Stimulated activated CD4-positive, alpha-beta T cell treated with anti-CD3 and anti-CD28 coated beads, Interleukin-2, amount 100 ng/mL, for 24 hours (primary cell): Measurements from ENCODE around the gene GLP1R.

Experiments
- DNase-seq, 2 donors: peaks; one replicate each; pipeline ENCODE4 v3.0.0-alpha.2; 2020

Gene GLP1R

DNA sequence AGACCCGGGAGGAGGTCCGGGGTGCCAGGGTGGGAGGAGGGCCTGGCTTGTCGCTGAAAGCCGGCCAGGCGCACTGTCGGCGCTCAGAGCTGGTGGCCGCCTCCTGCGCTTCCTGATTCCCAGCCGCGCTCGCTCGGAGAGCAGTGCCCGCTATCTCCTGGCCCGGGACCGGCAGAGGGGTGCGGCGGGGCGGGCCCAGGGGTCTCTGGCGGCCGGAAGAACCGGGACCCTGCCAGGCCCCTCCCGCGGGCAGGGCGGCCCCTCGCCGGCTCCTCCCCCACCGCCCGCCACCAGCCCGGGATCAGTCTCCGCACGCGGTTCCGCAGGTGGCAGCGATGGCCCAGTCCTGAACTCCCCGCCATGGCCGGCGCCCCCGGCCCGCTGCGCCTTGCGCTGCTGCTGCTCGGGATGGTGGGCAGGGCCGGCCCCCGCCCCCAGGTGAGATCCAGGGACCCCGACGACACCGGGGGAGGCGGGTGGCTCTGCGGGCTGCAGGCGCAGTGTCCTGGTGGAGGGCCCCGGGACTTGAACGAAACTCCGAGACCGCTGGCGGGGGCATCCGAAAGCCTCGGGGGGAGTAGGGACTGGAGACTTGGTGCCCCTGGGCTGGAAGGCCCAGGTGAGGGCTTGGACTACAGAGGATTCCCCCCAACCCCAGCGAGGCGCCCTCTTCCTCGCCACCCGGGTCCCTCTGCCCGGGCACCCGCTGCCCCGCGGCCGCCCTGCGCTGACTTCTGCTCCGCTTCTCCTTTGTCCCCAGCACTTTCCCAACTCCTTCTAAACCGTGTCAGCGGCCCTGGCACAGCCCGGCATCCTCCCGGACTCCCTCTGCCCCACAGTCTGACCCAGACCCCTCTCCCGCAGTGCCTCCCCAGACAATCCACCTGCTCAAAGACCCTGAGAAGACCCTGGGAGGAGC, at the start of gene GLP1R:
Gene GLP1R (plus strand): TSS at position 301 of the 919 bp plus-strand sequence. CDS start 60 bp downstream, at position 361.
- peak in 1 of 2 donors; percentile 30 for DNase-seq

GRCh38 chr6:39003072-39003471, 45.5 kb upstream of the GLP1R start:
- DNase-seq: peak in 1 of 2 donors; percentile 12

GRCh38 chr6:39003492-39003891, 45.1 kb upstream of the GLP1R start:
- DNase-seq: no peak

GRCh38 chr6:39004801-39005200, 43.8 kb upstream of the GLP1R start:
- DNase-seq: no peak

DNA sequence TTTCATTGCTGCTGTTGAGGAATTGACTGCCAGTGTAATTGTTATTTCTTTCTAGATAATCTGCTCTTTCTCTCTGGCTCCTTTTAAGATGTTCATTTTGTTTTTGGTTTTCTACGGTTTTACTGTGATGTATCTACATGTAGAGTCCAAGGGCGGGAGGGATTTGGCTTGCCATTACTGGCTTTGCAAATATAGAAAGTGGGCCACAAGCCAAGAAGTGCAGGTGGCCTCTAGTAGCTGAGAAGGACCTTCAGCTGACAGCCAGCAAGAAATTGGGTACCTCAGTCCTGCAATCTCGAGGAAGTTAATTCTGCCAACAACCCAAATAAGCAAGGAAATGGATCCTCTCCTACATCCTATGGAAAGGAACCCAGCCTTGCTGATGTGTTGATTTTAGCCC, 42.8 kb upstream of the GLP1R start:
- no peak for DNase-seq

- no peak for DNase-seq
Observed at GRCh38 chr6:39007575-39007974, 41.0 kb upstream of the GLP1R start.

- no peak for DNase-seq
Observed at GRCh38 chr6:39008737-39009136, 39.8 kb upstream of the GLP1R start.

DNA sequence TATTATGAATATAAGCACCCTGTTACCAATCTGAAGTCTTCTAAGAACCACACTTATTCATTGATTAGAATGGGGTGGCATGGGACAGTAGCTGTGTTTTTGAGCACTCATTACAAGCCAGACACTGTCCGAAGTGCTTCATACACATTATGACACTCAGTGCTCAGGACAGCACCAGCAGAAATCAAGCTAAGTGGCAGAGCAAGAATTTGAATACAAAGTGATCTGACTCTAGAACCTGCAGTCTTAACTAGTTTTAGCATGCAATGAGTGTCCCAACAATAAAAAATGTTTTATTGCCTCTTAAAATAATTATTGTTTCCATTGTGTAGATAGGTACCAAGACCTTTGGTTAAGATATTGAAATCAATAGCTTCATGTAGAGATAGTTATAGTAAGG, 39.1 kb upstream of the GLP1R start:
- DNase-seq: no peak

DNA sequence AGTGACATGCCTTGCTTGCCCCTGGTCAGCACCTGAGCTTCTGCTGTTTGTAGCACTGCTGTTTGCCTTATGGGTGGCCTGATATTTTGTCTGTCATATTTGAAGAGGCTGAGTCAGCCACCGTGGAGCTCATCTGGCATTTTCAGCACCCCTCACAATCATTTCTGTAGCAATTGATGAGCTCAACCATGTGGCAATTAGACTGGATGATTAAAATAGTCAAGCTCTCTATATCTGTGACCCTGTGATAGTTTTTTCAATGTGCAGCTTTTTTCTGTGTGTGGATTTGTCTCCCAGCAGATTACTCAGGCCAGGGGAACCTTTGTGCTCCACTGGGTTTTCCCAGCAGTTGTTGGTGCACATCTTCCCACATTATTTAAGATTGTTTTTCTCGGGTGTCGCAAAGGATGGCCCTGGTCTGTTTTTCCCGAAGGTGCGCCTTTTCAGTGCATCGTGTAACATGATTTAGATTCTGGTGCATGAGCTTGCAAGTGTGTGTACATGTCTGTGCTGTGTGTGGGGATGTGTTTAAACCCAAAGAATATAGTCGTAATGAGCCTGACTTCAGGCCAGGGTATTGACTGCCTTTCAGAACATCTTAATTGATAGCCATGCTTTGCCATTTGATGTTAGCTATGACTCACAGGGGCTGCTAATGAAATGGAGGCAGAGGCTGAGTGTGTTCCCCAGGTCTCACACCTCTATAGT, 31.6 kb upstream of the GLP1R start:
- no peak for DNase-seq

DNA sequence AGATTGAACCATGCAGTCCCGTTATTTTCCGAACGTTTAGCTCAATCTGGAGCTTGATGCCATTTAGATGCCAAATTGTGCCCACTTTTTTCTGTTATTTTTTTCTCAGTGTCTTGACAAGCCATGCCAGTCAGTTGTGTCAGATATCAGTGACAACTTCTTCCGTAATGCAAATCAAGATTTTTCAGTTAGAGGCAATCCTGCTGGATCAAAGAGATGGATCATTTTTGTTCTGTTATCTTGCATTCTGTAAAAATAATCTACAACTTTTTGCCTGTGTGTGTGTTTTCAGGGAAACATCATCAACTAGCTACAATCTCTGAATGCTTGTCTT, 31.1 kb upstream of the GLP1R start:
- DNase-seq: no peak

GRCh38 chr6:39018103-39018502, 30.5 kb upstream of the GLP1R start:
- DNase-seq: no peak

- no peak for DNase-seq
Observed at GRCh38 chr6:39020136-39020535, 28.4 kb upstream of the GLP1R start.

DNA sequence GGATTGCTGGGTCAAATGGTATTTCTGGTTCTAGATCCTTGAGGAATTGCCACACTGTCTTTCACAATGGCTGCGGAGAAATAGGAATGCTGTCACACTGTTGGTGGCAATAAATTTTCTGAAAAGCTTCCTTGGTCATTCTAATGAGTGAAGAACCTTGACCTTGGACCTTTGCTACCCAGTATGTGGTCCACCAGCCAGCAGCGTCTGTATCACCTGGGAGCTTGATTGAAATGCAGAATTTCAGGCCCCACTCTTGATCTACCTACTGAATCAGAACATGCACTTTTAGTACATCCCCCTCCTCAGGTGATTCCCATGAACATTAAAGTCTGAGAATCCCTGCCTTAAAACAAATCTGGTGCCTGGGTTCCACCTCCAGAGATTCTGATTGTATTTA, 27.5 kb upstream of the GLP1R start:
- no peak for DNase-seq

DNA sequence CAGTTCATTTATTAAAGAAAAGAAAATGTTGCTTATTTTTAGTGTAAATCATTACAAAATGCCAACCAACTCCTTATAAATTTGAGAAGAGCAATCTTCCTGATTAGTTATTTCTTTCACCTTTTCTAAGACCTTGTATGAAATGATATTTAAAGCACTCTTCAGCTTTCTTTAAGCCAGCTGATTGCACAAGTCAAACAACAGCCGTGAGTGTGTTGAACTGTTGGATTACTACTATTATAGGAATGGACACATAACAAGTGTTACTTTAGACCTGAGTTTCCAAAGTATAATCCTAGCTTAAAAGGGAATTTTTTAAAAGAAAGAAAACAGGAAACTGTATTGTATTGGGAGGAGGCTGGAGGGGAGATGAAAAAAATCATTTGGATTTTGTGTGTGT, 26.8 kb upstream of the GLP1R start:
- DNase-seq: no peak

DNA sequence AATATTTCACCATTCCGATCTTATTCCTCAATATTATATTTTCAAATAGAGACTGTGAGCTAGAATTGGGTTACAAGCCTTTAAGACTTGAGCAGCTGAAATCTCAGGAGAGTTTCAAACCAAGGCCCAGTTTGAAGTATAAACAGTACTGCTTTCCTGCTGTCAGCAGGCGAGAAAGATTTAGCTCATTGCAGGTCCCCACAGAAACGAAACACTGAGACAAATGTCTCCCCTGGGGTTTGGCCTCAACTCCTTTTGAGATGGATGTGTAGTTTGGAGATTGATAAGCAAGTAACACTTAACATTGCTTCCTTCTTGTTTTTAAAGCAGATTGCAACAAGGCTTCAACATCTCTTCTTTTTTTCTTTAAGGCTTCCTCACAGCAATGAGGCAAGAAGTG, 22.4 kb upstream of the GLP1R start:
- no peak for DNase-seq

DNA sequence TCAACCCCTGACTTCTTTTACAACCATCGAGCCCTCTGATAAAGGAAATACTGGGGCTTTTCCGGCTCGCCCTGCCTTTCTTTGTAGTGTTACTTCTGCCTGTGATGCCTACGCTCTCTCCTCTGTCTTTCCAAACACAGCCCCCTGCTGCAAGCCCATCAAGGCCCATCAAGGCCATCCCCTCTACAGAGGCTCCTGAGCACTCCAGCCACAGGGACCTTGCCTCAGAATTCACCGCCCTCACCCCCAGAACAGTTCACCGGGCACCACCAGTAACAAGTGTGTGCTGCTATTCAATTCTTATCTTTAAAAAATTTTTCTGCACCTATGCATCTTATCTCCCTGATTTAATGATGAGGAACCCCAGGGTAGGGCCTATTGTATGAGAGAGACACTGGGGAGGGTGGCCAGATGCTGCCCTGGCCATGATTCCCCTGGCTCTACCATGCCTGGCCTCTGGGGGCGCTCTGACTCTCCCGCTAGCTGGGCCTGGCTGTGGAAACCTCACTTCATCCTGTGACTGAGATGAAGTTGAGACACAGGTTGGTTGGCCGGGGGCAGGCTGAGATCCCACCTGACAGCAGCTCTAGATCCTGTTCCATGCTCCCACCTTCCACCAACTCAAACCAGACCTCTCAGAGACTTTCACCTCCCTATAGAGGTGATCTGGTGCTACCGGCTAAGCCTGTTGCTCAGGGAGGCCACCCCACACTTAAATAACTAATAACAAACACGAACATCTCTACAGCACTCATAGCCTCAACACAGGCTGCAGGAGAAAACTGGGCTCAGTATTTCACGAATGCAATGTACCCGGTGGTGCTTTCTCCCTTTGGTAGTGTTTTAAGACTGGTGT, 19.2 kb upstream of the GLP1R start:
- peak; percentile 64 to 68 for DNase-seq

GRCh38 chr6:39035681-39036080, 12.9 kb upstream of the GLP1R start:
- DNase-seq: no peak

DNA sequence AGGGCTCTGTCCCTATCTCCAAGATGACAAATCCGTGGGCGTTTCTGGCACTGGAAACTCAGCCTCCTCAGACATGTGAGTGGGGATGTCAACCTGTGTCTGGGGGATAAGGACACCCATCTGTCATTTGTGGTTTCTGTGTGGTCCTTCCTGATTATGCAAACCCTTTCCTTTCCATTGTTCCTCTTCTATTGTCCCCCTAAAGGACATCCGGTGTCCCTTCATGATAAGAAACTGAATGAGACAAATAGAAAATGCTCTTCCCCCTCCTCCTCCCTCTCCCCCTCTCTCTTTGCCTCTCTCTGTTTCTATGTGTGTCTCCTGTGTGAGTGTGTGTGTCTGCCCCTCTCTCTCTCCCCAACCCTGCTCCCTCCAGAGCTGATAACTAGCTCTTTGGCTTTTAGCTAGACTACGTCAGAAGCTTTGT, 11.5 kb upstream of the GLP1R start:
- DNase-seq: no peak

DNA sequence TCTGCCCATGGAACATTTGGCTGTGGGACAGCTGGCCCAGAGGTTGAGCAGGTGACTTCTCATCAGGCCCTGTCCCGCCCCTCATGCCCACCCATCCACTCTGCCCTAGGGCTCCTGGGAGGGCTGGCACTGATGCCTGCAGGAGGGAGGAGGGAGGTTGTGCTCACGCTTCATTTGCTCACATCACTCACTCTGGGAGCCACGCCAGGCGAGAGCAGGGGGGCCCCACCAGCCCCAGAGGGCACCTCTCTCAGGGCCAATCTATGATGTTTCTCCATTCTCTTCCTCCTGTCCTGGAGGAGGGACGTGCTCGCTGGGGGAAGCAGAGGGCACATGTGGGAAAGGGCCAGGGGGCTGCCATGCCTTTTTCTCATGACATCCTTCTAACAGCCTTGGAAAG, 10.9 kb upstream of the GLP1R start:
- DNase-seq: no peak

DNA sequence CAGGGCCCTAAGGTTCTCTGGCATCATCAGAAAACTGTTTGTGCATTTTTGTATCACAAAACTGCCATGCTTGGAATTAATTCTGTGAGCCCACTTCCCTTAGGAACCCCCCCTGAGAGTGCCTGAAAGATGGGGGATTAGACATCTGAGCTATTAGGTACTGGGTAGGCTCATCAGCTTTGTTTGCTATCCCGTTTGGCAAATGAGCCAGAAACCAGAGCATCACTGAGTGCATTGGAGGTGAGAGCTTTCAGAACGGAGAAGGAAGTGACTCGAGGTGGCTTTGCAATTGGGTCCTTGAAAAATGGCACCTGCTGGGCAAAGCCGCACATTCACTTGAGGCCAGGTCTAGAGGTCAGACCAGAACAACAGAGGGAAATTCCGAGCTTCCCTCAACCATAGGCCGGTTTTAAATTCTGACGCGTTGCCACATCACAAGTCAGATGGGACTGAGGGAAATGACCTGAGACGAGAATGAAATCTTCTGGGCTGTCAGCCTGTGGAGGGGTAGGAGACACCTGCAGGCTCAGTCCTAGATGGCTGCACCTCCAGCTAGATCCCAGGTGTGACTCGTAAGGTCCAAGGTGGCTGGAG, 8.4 kb upstream of the GLP1R start:
- DNase-seq: no peak

GRCh38 chr6:39041072-39041471, 7.5 kb upstream of the GLP1R start:
- no peak for DNase-seq

GRCh38 chr6:39043776-39044175, 4.8 kb upstream of the GLP1R start:
- no peak for DNase-seq

DNA sequence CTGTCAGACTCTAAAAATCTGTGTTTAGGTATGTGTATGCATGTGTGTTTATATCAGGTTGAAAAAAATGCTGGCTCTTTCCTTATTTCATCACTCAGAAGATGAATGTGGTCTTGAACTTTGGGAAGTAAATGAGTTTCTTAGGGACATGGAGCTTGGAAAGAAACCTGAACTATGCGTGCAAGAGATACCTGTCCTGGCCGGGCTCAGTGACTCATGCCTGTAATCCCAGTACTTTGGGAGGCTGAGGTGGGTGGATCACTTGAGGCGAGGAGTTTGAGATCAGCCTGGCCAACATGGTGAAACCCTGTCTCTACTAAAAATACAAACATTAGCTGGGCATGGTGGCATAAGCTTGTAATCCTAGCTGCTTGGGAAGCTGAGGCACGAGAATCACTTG, 4.4 kb upstream of the GLP1R start:
- no peak for DNase-seq
